ENCODE results near the gene RPL3.
"Not testable (repeated sequence)": the region's sequence is repeated elsewhere in the genome, so short reads cannot be mapped to it uniquely, and the experiment has no call there.

The RPL3 gene

GRCh38 chr22:39319284-39320022, at the start of gene RPL3:
RPL3 (minus strand) TSS chr22:39319623; CDS start chr22:39319597, 26 bp downstream.
- peak; percentile 99 for DNase-seq

- no peak for DNase-seq
These were observed 49.8 kb upstream of the RPL3 start for GRCh38 chr22:39369186-39369585.

- peak; percentile 23 for DNase-seq
These were observed 49.1 kb upstream of the RPL3 start for GRCh38 chr22:39368461-39368911.

- DNase-seq, result no peak
These were observed 47.6 kb upstream of the RPL3 start for GRCh38 chr22:39367035-39367434.

- DNase-seq, result no peak
These were observed 46.0 kb upstream of the RPL3 start for GRCh38 chr22:39365492-39365780.

- no peak for DNase-seq
These were observed 45.5 kb upstream of the RPL3 start for GRCh38 chr22:39364714-39365491.

GRCh38 chr22:39363751-39364515, 44.5 kb upstream of the RPL3 start:
- no peak for DNase-seq

GRCh38 chr22:39362932-39363331, 43.5 kb upstream of the RPL3 start:
- no peak for DNase-seq

GRCh38 chr22:39362271-39362670, 42.8 kb upstream of the RPL3 start:
- DNase-seq, result no peak

- DNase-seq, result no peak
These were observed 42.1 kb upstream of the RPL3 start for GRCh38 chr22:39361496-39361895.

- no peak for DNase-seq
These were observed 41.4 kb upstream of the RPL3 start for GRCh38 chr22:39360674-39361413.

GRCh38 chr22:39360242-39360641, 40.8 kb upstream of the RPL3 start:
- DNase-seq, result no peak

GRCh38 chr22:39359659-39360195, 40.3 kb upstream of the RPL3 start:
- no peak for DNase-seq

GRCh38 chr22:39358197-39358596, 38.8 kb upstream of the RPL3 start:
- DNase-seq, result not testable (repeated sequence)

- not testable (repeated sequence) for DNase-seq
These were observed 38.0 kb upstream of the RPL3 start for GRCh38 chr22:39357110-39358108.

- DNase-seq, result no peak
These were observed 37.0 kb upstream of the RPL3 start for GRCh38 chr22:39356464-39356863.

GRCh38 chr22:39355805-39356204, 36.4 kb upstream of the RPL3 start:
- not testable (repeated sequence) for DNase-seq

- DNase-seq, result no peak
These were observed 35.7 kb upstream of the RPL3 start for GRCh38 chr22:39355080-39355479.

- DNase-seq, result no peak
These were observed 33.9 kb upstream of the RPL3 start for GRCh38 chr22:39353346-39353745.

GRCh38 chr22:39352306-39352891, 33.0 kb upstream of the RPL3 start:
- DNase-seq, result no peak

- no peak for DNase-seq
These were observed 32.3 kb upstream of the RPL3 start for GRCh38 chr22:39351689-39352214.
